MCF 10A (cell line): ENCODE measurements around the gene TRIM41. TPM values are rescaled to one million over a fixed set of nuclear protein-coding genes. Genes with fewer than 3 reads are reported as not detected.
"Not testable (repeated sequence)": the region's sequence is repeated elsewhere in the genome, so short reads cannot be mapped to it uniquely, and the experiment has no call there.

Source experiments
- BruUV-seq: library from RNA; stranded (reverse); fragments of 400-500 nt; replicated peaks from 2 replicates; lab custom pipeline; 2021; lab: Mats Ljungman, UMichigan
- CTCF ChIA-PET: fragments of 300-600 bp; sonication (Branson Sonifier 250); formaldehyde crosslinking; extraction: SDS; loops from one replicate; lab custom pipeline; 2021; ENCODE audit warnings: antibody characterized with exemption, inconsistent platforms; lab: Yijun Ruan, JAX
- POLR2A ChIA-PET: fragments of 300-600, 350-650 bp; sonication (Branson Sonifier 250); formaldehyde crosslinking; extraction: SDS; loops from one replicate; lab custom pipeline; 2020; ENCODE audit warnings: antibody characterized with exemption, inconsistent platforms; lab: Yijun Ruan, JAX
- DNase-seq: peaks from one replicate; pipeline ENCODE4 v3.0.0-alpha.2; 2018; ENCODE audit not compliant: unreplicated experiment
- H3K27ac Mint-ChIP-seq: one replicate; pipeline ENCODE4 v1.8.0; 2022; ENCODE audit warnings: mild to moderate bottlenecking, low read depth, mixed read lengths; ENCODE audit not compliant: unreplicated experiment
- H3K27me3 Mint-ChIP-seq: one replicate; pipeline ENCODE4 v1.8.0; 2022; ENCODE audit warnings: mixed read lengths; ENCODE audit not compliant: insufficient read depth, unreplicated experiment
- H3K36me3 Mint-ChIP-seq: one replicate; pipeline ENCODE4 v1.8.0; 2022; ENCODE audit warnings: mild to moderate bottlenecking, moderate library complexity, mixed read lengths; ENCODE audit not compliant: insufficient read depth, unreplicated experiment
- H3K4me1 Mint-ChIP-seq: one replicate; pipeline ENCODE4 v1.8.0; 2022; ENCODE audit warnings: mixed read lengths; ENCODE audit not compliant: insufficient read depth, unreplicated experiment
- H3K4me3 Mint-ChIP-seq: one replicate; pipeline ENCODE4 v1.8.0; 2022; ENCODE audit warnings: mild to moderate bottlenecking, moderate library complexity, mixed read lengths; ENCODE audit not compliant: unreplicated experiment
- H3K9me3 Mint-ChIP-seq: one replicate; pipeline ENCODE4 v1.8.0; 2022; ENCODE audit warnings: mixed read lengths; ENCODE audit not compliant: unreplicated experiment
- intact Hi-C: fragments of 100-400 bp; cut with micrococcal nuclease; formaldehyde crosslinking; loops from 2 replicates; pipeline ENCODE4 v1.14.1; 2022
- total RNA-seq: library from RNA; stranded (reverse); gene quantifications from 2 replicates; pipeline ENCODE4 v1.2.3, GENCODE V29; 2022
- TF ChIP-seq, protein P1 (sequence below): fragments of 200-600 bp; IDR thresholded peaks from one replicate; pipeline ENCODE4 v1.8.0; 2022; ENCODE audit warnings: antibody characterized with exemption, mild to moderate bottlenecking; ENCODE audit not compliant: unreplicated experiment

TRIM41 gene
- total RNA-seq, 1 experiment from 2014 or later: 49.4 TPM

DNA sequence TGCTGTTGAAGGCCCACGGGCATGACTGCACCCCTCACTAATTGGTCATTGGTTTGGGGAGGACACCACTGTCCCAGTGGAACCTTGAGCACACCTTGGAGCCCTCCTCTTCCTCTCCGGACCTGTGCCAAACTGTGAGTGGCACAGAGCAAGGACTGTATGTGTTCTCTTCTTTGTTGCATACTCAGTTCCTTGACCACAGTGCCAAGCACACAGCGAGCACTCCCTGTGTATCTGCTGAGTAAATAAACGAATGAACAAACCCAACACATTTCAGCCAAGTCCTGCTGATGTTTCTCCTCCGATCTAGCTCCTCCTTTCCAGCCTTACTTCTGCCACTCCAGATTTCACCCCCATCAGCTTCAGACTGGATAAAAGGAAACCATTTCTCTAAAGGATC, 40.6 kb downstream of the TRIM41 start:
- DNase-seq: no peak
- no peaks in the 10 kb centered on the region for H3K27me3 Mint-ChIP-seq
- intact Hi-C loops: no loop called here
- H3K4me3 Mint-ChIP-seq: no peak overlapping the region
- TF ChIP-seq, protein P1, sequence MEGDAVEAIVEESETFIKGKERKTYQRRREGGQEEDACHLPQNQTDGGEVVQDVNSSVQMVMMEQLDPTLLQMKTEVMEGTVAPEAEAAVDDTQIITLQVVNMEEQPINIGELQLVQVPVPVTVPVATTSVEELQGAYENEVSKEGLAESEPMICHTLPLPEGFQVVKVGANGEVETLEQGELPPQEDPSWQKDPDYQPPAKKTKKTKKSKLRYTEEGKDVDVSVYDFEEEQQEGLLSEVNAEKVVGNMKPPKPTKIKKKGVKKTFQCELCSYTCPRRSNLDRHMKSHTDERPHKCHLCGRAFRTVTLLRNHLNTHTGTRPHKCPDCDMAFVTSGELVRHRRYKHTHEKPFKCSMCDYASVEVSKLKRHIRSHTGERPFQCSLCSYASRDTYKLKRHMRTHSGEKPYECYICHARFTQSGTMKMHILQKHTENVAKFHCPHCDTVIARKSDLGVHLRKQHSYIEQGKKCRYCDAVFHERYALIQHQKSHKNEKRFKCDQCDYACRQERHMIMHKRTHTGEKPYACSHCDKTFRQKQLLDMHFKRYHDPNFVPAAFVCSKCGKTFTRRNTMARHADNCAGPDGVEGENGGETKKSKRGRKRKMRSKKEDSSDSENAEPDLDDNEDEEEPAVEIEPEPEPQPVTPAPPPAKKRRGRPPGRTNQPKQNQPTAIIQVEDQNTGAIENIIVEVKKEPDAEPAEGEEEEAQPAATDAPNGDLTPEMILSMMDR: no peak
- peaks cover 41% of the 10 kb centered on the region for H3K36me3 Mint-ChIP-seq
- peaks cover 28% of the 10 kb centered on the region for H3K4me1 Mint-ChIP-seq
- no peak overlapping the region for H3K27ac Mint-ChIP-seq
- ChIA-PET POLR2A (interaction anchor here (5.0 kb wide), 1 partner anchor 58 kb away, joined by 52 read pairs; the partner anchor contains the start of gene TRIM7), CTCF (no interaction called here)
- BruUV-seq: no TSS peak
- H3K9me3 Mint-ChIP-seq: no peaks in the 10 kb centered on the region

DNA sequence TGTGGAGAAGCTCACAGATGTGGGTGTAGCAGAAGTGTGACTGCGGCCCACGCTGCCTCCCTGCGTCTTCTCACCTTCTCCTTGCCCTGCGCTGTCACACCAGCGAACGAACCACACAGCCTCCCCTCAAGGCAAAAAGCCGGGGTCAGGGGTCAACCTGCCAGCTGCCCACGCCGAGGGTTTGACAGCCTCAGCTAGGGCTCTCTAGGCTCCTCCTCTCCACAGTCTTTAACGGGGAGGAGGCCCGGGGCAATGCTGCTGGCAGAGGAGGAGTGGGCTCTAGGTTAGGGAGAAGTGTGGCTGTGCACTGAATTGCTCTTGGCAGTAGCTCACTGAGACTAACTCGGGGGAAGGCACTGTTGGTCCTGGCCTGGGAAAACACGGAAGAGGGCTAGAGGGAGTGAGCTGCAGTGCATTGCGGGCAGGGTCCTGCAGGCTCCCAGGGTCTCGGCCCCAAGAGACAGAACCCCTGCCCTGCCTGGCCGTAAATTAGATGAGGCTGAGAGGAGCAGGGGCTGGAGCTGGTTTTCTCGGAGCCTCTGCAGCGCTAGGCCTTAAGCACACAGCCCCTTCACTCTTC, 42.1 kb downstream of the TRIM41 start:
- no peak for DNase-seq
- H3K4me1 Mint-ChIP-seq: peaks cover 14% of the 10 kb centered on the region
- H3K36me3 Mint-ChIP-seq: peaks cover 35% of the 10 kb centered on the region
- intact Hi-C loops: no loop called here
- no peaks in the 10 kb centered on the region for H3K27me3 Mint-ChIP-seq
- no peak overlapping the region for H3K4me3 Mint-ChIP-seq
- no peaks in the 10 kb centered on the region for H3K9me3 Mint-ChIP-seq
- BruUV-seq: no TSS peak
- TF ChIP-seq, protein P1: no peak
- no peak overlapping the region for H3K27ac Mint-ChIP-seq
- POLR2A ChIA-PET: no interaction called here
- CTCF ChIA-PET: interaction anchor here (0.6 to 0.8 kb wide), 2 partner anchors 15 to 84 kb away, joined by 5 to 11 read pairs; no protein-coding TSS in a partner anchor

DNA sequence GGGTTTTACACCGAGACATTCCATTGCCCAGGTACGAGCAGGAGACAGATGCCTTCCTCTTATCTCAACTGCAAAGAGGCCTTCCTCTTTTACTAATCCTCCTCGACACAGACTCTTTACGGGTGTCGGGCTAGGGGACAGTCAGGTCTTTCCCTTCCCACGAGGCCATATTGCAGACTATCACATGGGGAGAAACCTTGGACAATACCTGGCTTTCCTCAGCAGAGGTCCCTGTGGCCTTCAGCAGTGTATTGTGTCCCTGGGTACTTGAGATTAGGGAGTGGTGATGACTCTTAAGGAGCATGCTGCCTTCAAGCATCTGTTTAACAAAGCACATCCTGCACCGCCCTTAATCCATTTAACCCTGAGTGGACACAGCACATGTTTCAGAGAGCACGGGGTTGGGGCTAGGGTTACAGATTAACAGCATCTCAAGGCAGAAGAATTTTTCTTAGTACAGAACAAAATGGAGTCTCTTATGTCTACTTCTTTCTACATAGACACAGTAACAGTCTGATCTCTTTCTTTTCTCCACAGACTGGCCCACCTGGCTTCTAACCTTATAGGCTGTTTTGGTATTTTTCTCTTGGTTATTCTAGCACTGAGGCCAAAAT, 44.3 kb downstream of the TRIM41 start:
- intact Hi-C loops: not testable (repeated sequence)
- TF ChIP-seq, protein P1: peak; percentile 15

DNA sequence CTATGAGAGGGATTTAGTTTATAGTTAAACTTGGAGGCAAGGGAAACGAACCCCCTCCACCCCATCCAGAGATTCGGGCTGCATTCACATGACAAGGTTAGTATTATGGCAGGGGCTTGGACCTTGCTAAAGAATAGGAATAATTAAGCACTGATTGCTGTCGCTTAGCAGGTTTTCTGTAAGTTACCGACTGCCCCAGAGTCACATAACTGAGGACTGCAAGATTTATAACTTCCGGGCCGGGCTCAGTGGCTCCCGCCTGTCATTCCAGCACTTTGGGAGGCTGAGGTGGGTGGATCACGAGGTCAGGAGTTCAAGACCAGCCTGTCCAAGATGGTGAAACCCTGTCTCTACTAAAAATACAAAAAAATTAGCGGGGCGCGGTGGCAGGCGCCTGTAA, 44.8 kb downstream of the TRIM41 start:
- intact Hi-C loops, DNase-seq, H3K27me3 Mint-ChIP-seq, H3K4me3 Mint-ChIP-seq, POLR2A ChIA-PET, H3K9me3 Mint-ChIP-seq, BruUV-seq, H3K27ac Mint-ChIP-seq: not testable (repeated sequence)
- Mint-ChIP-seq H3K4me1 (peaks cover 11% of the 10 kb centered on the region), H3K36me3 (peaks cover 26% of the 10 kb centered on the region)
- CTCF ChIA-PET: interaction anchor here (0.6 to 0.7 kb wide), 2 partner anchors 43 to 835 kb away, joined by 3 read pairs; no protein-coding TSS in a partner anchor

More for the DNA sequence above, 44.3 kb downstream of the TRIM41 start:
- Mint-ChIP-seq H3K36me3 (peaks cover 22% of the 10 kb centered on the region), H3K4me1 (peaks cover 11% of the 10 kb centered on the region), H3K27ac (peak overlapping the region; percentile 12)
- POLR2A ChIA-PET, H3K9me3 Mint-ChIP-seq, H3K27me3 Mint-ChIP-seq, BruUV-seq, H3K4me3 Mint-ChIP-seq: not testable (repeated sequence)
- CTCF ChIA-PET: interaction anchor here (0.6 kb wide), 1 partner anchor 42 kb away, joined by 3 read pairs; no protein-coding TSS in a partner anchor
- DNase-seq: peak; percentile 34
